Lower leg skin (tissue), 4 donors: Measurements from ENCODE around the gene FOXD2. TPM values are rescaled to one million over a fixed set of nuclear protein-coding genes. Genes with fewer than 3 reads are reported as not detected.

Experiments
- DNase-seq, 2 donors: peaks; one replicate each; pipeline ENCODE4 v3.0.0-alpha.2; 2019; ENCODE audit warnings: low spot score in 2 of 2
- H3K4me3 ChIP-seq: fragments of 200-600 bp; sonication (generic); 2 replicates; pipeline ENCODE4 v1.5.1; 2017; ENCODE audit warnings: mild to moderate bottlenecking, low read depth; ENCODE audit not compliant: poor library complexity, severe bottlenecking
- CTCF ChIP-seq, 3 donors: fragments of 450-650 bp; IDR thresholded peaks; one replicate each; pipeline ENCODE4 v1.5.1; 2016; ENCODE audit warnings: antibody characterized with exemption in 3 of 3, mild to moderate bottlenecking in 3 of 3, moderate library complexity in 2 of 3
- POLR2A ChIP-seq, 2 donors: fragments of 450-650 bp; IDR thresholded peaks; one replicate each; pipeline ENCODE4 v1.6.1; 2016 to 2017; ENCODE audit warnings: antibody characterized with exemption in 2 of 2, mild to moderate bottlenecking in 1 of 2, moderate library complexity in 1 of 2
- WGBS, 2 donors: methylation state at CpG; one replicate each; pipeline ENCODE4 v1.1.5; 2018; 5-methylcytosine and 5-hydroxymethylcytosine counted together
- intact Hi-C: fragments of 100-400 bp; cut with DNase I; formaldehyde crosslinking; loops from one replicate; pipeline ENCODE4 v1.15.0; 2023; ENCODE audit warnings: low total_unique reads
- total RNA-seq, 4 donors: library from RNA; depleted of rRNA; stranded (reverse); fragments of >200 nt; gene quantifications; one replicate each; pipeline ENCODE4 v1.1.0, GENCODE V29; 2016

FOXD2 gene
- total RNA-seq, 4 donors from 2014 or later: 0.13 to 0.56 (median 0.45) TPM; not detected in 1

- H3K4me3 ChIP-seq: no peak overlapping the region
- intact Hi-C loops: no loop called here
- no peak for TF ChIP-seq CTCF (IDR thresholded peaks at IDR 0.05)
- TF ChIP-seq POLR2A (IDR thresholded peaks at IDR 0.05): no peak
- WGBS, 2 donors: 74 to 81% methylated on average over 6 of the region's 6 CpGs
- DNase-seq: peak in 1 of 2 donors; percentile 28
These were observed 41.8 kb downstream of the FOXD2 start for GRCh38 chr1:47479664-47480063.

- peak in 1 of 2 donors; percentile 58 for DNase-seq
- no peak for TF ChIP-seq CTCF (IDR thresholded peaks at IDR 0.05)
- TF ChIP-seq POLR2A (IDR thresholded peaks at IDR 0.05): no peak
- H3K4me3 ChIP-seq: no peak overlapping the region
- intact Hi-C loops: no loop called here
- WGBS, 2 donors: 85 to 91% methylated on average over 3 of the region's 3 CpGs
These were observed 44.1 kb downstream of the FOXD2 start for GRCh38 chr1:47481936-47482335.

- TF ChIP-seq CTCF (IDR thresholded peaks at IDR 0.05) (no peak), POLR2A (IDR thresholded peaks at IDR 0.05) (no peak)
- DNase-seq: peak in 1 of 2 donors; percentile 34
- H3K4me3 ChIP-seq: no peak overlapping the region
- WGBS, 2 donors: 58 to 64% methylated on average over 1 of the region's 1 CpG
- intact Hi-C loops: no loop called here
These were observed 44.9 kb downstream of the FOXD2 start for GRCh38 chr1:47482786-47483185.

GRCh38 chr1:47483651-47484050 lies 45.8 kb downstream of the FOXD2 start:
- TF ChIP-seq POLR2A (IDR thresholded peaks at IDR 0.05): no peak
- no peak for TF ChIP-seq CTCF (IDR thresholded peaks at IDR 0.05)
- DNase-seq: peak in 1 of 2 donors; percentile 28
- intact Hi-C loops: no loop called here
- WGBS, 2 donors: 86% methylated on average over 5 of the region's 5 CpGs
- no peak overlapping the region for H3K4me3 ChIP-seq

GRCh38 chr1:47485817-47486216 lies 48.0 kb downstream of the FOXD2 start:
- peak in 1 of 2 donors; percentile 14 for DNase-seq
- no peak overlapping the region for H3K4me3 ChIP-seq
- intact Hi-C loops: no loop called here
- WGBS, 2 donors: 89 to 91% methylated on average over 3 of the region's 3 CpGs
- TF ChIP-seq CTCF (IDR thresholded peaks at IDR 0.05) (no peak), POLR2A (IDR thresholded peaks at IDR 0.05) (no peak)

- intact Hi-C loops: no loop called here
- no peak for TF ChIP-seq CTCF (IDR thresholded peaks at IDR 0.05)
- TF ChIP-seq POLR2A (IDR thresholded peaks at IDR 0.05): no peak
- DNase-seq: peak in 1 of 2 donors; percentile 39
- no peak overlapping the region for H3K4me3 ChIP-seq
- WGBS, 2 donors: 95 to 96% methylated on average over 3 of the region's 3 CpGs
These were observed 49.5 kb downstream of the FOXD2 start for GRCh38 chr1:47487332-47487731.
